HG03442 (cell line): Measurements from ENCODE around the gene PGAP2.
"Not testable (repeated sequence)": the region's sequence is repeated elsewhere in the genome, so short reads cannot be mapped to it uniquely, and the experiment has no call there.

Source experiments
- ATAC-seq: cut with Tn5 transposase; IDR thresholded peaks from one replicate; pipeline ENCODE4 v1.9.1; 2021; ENCODE audit warnings: mild to moderate bottlenecking, moderate library complexity; ENCODE audit not compliant: unreplicated experiment

The PGAP2 gene

GRCh38 chr11:3854977-3855807, 46.8 kb downstream of the PGAP2 start, which contains the start of gene STIM1:
TSS of gene STIM1 (plus strand) at chr11:3855664. CDS start at chr11:3856271, 607 bp downstream.
- peak; percentile 63 for ATAC-seq

- ATAC-seq: peak; percentile 19
Observed at GRCh38 chr11:3855808-3856491, 47.6 kb downstream of the PGAP2 start.

GRCh38 chr11:3856856-3857553, 48.6 kb downstream of the PGAP2 start:
- no peak for ATAC-seq

GRCh38 chr11:3857628-3858027, 49.3 kb downstream of the PGAP2 start:
- ATAC-seq: no peak

GRCh38 chr11:3859373-3859881, 51.1 kb downstream of the PGAP2 start:
- ATAC-seq: peak; percentile 35

- ATAC-seq: no peak
Observed at GRCh38 chr11:3860375-3860774, 52.0 kb downstream of the PGAP2 start.

GRCh38 chr11:3860898-3861393, 52.6 kb downstream of the PGAP2 start:
- not testable (repeated sequence) for ATAC-seq

- no peak for ATAC-seq
Observed at GRCh38 chr11:3861683-3862082, 53.3 kb downstream of the PGAP2 start.

- no peak for ATAC-seq
Observed at GRCh38 chr11:3865388-3866193, 57.2 kb downstream of the PGAP2 start.

GRCh38 chr11:3866206-3866605, 57.8 kb downstream of the PGAP2 start:
- no peak for ATAC-seq

- no peak for ATAC-seq
Observed at GRCh38 chr11:3866836-3867208, 58.5 kb downstream of the PGAP2 start.

- ATAC-seq: peak; percentile 51
Observed at GRCh38 chr11:3867209-3868091, 59.1 kb downstream of the PGAP2 start.

- no peak for ATAC-seq
Observed at GRCh38 chr11:3873712-3874349, 65.5 kb downstream of the PGAP2 start.
